HepG2 (cell line): Measurements from ENCODE around the gene CDKN1C. TPM values are rescaled to one million over a fixed set of nuclear protein-coding genes. Genes with fewer than 3 reads are reported as not detected.

Experiments
- ZBTB33 ChIP-seq: sonication (generic); formaldehyde crosslinking; IDR thresholded peaks from 2 replicates; pipeline ENCODE4 v1.4.0; 2020; ENCODE audit warnings: missing genetic modification reagents
- ZNF558 ChIP-seq: sonication (generic); formaldehyde crosslinking; IDR thresholded peaks from 2 replicates; pipeline ENCODE4 v1.9.0; 2022; ENCODE audit warnings: mild to moderate bottlenecking, missing genetic modification reagents, borderline replicate concordance
- polyA plus RNA-seq, 8 experiments: library from polyadenylated mRNA; depleted of rRNA in 3 of 8; stranded (reverse) in 7 of 8; unstranded in 1 of 8; fragments of >200 nt; fragmentation: Illumina TruSeq in 4 of 8; extraction: Trizol in 4 of 8; gene quantifications; 2 replicates each; pipeline versions ENCODE4 v1.2.1 to v1.2.3, GENCODE V29; 2011 to 2016; ENCODE audit warnings: low read depth in 4 of 8, missing spikeins in 1 of 8, mixed read lengths in 1 of 8; ENCODE audit not compliant: insufficient read depth in 1 of 8
- total RNA-seq, 5 experiments: library from RNA; depleted of rRNA; stranded (reverse); fragments of >200 nt; fragmentation: Illumina TruSeq; extraction: Trizol; gene quantifications; 2 replicates each; pipeline ENCODE4 v1.2.3, GENCODE V29; 2016; ENCODE audit warnings: low read depth in 1 of 5
- TF ChIP-seq, protein P1 (sequence below): sonication (generic); formaldehyde crosslinking; IDR thresholded peaks from 2 replicates; pipeline ENCODE4 v1.9.0; 2021; ENCODE audit warnings: missing genetic modification reagents, borderline replicate concordance
- TF ChIP-seq, protein P2 (sequence below): sonication (generic); formaldehyde crosslinking; conservative IDR thresholded peaks from 2 replicates; pipeline ENCODE4 v1.4.0; 2020; ENCODE audit warnings: missing genetic modification reagents

CDKN1C gene
- total and polyA plus RNA-seq, 2 of the 13 experiments (the other 11 are each of a cell fraction or from before 2014, with no cell fraction given), result not detected

- TF ChIP-seq, protein P1, sequence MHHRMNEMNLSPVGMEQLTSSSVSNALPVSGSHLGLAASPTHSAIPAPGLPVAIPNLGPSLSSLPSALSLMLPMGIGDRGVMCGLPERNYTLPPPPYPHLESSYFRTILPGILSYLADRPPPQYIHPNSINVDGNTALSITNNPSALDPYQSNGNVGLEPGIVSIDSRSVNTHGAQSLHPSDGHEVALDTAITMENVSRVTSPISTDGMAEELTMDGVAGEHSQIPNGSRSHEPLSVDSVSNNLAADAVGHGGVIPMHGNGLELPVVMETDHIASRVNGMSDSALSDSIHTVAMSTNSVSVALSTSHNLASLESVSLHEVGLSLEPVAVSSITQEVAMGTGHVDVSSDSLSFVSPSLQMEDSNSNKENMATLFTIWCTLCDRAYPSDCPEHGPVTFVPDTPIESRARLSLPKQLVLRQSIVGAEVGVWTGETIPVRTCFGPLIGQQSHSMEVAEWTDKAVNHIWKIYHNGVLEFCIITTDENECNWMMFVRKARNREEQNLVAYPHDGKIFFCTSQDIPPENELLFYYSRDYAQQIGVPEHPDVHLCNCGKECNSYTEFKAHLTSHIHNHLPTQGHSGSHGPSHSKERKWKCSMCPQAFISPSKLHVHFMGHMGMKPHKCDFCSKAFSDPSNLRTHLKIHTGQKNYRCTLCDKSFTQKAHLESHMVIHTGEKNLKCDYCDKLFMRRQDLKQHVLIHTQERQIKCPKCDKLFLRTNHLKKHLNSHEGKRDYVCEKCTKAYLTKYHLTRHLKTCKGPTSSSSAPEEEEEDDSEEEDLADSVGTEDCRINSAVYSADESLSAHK (CRISPR knock-in tag), result no peak
- TF ChIP-seq ZBTB33 (CRISPR knock-in tag) (peak; percentile 13; the same call in 1 of the 2 replicates), ZNF558 (no peak)
- TF ChIP-seq, protein P2, sequence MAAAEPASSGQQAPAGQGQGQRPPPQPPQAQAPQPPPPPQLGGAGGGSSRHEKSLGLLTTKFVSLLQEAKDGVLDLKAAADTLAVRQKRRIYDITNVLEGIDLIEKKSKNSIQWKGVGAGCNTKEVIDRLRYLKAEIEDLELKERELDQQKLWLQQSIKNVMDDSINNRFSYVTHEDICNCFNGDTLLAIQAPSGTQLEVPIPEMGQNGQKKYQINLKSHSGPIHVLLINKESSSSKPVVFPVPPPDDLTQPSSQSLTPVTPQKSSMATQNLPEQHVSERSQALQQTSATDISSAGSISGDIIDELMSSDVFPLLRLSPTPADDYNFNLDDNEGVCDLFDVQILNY, result no peak
Measured at GRCh38 chr11:2928605-2929530, 43.3 kb upstream of the CDKN1C start, which contains the start of gene PHLDA2 (continued).
